Raji (cell line): ENCODE measurements around the gene CIDEC.

Experiments used
- POLR2A ChIP-seq: IDR thresholded peaks from 2 replicates; pipeline ENCODE4 v1.6.1; 2011; ENCODE audit warnings: low read depth, low read length, control low read depth; ENCODE audit not compliant: insufficient read depth

The CIDEC gene

DNA sequence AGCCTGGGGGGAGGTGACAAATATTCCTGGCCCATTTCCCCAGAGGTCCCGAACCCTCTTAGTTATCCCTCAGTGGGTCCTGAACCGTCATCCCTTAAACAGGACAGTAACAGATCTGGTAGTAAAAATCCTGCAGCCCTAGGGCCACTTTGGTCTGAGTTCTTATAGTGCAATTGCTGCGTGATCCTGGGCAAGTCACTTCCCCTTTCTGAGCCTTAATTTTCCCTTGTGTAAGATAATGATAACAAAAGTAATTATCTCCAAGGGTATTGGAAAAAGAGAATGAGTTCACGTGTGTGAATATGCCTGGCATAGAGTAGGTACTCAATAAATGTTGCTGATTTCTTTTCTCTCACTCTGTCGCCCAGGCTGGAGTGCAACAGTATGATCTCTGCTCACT is 7.4 kb upstream of the CIDEC start:
- no peak for TF ChIP-seq POLR2A

DNA sequence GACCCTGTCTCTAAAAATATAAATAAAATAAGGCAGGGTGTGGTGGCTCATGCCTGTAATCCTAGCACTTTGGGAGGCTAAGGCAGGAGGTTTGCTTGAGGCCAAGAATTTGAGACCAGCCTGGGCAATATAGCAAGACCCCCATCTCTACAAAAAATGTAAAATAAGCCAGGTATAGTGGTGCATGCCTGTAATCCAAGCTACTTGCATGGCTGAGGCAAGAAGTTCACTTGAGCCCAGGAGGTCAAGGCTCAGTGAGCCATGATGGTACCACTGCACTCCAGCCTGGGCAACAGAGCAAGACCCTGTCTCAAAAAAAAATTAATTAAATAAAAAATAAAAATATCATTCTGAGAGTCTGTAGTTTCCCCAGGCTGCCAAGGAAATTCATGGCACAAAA is 6.3 kb upstream of the CIDEC start:
- TF ChIP-seq POLR2A: no peak

GRCh38 chr3:9884555-9885165 is 4.6 kb upstream of the CIDEC start:
- TF ChIP-seq POLR2A: no peak

DNA sequence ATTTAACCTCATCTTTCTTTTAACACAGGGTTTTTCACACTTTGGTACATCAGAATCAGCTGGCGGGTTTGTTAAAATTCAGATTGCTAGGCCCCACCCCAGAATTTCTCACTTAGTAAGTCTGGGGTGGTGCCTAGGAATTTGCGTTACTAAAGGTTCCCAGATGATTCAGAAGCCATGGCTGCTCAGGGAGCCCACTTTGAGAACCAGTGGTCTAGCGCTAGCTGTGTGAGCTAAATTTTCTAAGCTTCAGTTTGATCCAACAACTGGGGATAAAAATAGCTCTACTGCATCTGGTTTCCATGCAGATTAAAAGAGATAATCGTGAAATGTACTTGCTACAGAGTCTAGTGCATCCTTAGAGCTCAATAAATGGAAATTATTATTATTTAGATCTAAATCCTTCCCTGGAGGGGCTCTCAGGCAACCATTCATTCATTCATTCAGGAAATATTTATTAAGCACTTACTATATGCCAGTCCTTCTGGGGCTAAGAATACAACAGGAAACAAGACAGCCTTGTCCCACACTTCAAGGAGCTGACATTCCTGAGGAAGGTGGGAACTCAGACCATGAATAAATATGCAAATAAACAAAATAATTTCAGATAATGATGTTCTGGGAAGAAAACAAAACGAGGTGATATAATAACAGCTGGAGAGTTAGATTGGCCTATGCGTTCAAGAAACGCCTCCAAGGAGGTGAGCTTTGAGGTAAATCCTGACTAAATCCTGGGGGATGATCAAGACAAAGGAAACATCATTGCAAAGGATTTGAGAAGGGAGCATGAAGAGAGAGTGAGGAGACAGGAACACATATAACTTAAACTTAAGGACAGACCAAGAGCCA is 3.9 kb upstream of the CIDEC start:
- no peak for TF ChIP-seq POLR2A

GRCh38 chr3:9881441-9881840 is 1.4 kb upstream of the CIDEC start:
- no peak for TF ChIP-seq POLR2A

DNA sequence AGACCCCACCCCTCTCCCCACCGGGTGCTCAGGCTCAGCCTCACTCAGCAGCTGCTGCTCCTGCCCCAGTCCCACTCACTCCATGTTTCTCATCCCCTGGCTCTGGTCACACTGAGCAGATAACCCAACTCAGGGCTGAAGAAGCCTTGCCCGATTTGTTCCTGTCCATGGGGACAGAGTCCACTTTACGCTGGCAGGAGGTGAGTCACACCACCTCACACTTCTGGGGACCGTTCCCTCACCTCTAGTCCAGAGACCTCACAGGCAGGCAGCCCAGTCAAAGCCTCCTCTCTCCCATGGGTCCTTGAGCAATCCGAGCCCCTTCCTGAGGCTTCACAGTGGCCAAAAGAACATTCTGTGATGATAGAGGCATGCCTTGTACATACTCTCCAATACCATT is 1.4 kb downstream of the CIDEC start:
- no peak for TF ChIP-seq POLR2A

DNA sequence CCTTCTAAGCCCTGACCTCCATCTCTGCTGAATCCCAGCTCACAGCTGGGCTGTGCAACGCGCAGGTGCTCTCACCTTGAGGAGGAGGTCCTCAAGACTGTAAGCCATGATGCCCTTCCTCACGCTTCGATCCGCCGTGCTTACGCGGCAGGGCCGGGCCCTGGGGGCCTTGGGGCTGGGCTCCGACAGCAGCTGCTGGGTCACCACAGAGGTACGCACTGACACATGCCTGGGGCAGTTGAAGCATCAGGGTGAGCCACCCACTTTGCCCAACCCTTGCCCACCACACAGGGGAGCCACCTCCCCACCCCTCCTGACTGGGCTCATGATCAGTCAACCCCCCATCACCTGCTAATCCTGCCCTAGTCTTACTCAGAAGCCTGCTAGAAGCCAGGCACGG is 3.1 kb downstream of the CIDEC start:
- TF ChIP-seq POLR2A: no peak

DNA sequence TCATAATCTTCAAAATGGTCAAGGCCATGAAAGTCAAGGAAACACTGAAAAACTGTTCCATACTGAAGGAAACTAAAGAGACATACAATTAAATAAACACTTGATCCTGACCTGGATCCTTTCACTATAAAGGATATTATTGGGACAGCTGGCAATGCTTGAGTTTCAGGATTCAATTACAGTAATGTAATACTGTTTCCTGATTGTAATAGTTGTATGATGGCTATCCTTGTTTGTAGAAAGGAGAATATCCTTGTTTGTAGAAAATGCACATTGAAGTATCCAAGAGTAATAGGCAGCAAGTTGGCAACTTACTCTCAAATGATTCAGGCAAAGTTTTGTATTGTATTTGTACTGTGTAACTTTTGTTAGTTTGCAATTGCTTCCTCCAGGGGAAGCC is 4.6 kb downstream of the CIDEC start:
- TF ChIP-seq POLR2A: no peak

DNA sequence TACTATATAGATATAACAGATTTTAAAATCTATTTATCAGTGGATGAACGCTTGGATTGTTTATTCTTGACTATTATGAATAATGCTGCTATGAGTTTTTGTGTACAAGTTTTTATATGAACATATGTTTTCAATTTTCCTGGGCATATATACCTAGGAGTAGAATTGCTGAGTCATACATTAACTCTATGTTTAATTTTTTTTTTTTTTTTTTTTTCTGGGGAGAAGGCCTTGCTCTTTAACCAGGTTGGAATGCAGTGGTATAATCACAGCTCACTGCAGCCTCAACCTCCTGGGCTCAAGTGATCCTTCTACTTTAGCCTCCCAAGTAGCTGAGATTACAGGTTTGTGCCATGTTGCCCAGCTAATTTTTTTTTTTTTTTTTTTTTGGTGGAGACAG is 9.1 kb downstream of the CIDEC start:
- no peak for TF ChIP-seq POLR2A

GRCh38 chr3:9869955-9870354 is 10.1 kb downstream of the CIDEC start:
- no peak for TF ChIP-seq POLR2A

DNA sequence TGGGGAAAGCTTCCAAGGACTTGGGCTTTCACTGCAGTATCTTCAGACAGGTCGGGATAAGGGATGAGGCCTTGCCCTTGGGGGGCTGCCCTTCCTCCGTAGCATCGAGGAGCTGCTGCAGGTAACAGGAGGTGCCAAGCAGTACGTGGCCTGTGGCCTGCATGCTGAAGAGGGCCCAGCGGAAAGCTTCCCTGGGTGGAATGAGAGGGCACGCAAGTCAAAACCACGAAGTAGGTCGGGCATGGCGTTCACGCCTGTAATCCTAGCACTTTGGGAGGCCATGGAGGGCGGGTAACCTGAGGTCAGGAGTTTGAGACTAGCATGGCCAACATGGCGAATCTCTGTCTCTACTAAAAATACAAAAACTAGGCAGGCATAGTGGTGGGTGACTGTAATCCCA is 12.9 kb downstream of the CIDEC start:
- no peak for TF ChIP-seq POLR2A

GRCh38 chr3:9866639-9867038 is 13.4 kb downstream of the CIDEC start:
- no peak for TF ChIP-seq POLR2A

GRCh38 chr3:9864200-9864927 is 15.7 kb downstream of the CIDEC start:
- no peak for TF ChIP-seq POLR2A

DNA sequence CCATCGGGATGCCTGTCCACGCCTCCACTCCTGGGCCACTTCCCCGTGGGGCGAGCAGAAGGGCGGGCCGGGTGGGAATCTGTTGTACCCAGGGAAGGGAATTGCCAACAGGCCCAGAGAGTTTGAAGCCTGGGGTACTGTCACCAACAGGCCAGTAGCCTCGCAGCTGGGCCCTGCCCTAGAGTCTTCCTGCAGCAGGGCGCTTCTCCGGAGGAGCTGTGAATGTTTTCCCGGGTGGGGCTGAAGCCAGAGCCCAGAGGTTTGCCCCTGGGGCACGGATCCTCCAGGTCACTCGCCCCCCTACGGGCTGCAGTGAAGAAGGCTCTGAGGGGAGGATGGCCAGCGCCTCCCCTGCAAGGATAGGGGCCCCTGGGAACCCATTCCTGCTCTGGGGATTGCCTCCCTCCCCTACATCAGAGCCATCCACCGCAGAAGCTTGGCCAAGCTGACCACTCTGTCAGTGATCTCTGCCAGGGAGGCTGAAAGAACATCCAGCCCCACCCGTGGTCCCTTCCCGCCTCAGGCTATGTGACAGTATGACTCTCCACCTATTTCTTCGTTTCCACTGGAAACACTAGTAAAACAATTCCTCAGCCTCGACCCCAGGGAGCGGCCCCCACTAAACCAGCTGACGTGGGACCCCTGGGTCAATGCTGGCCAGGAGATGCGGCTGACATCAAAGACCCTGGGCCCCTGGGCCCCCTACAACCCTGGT is 16.8 kb downstream of the CIDEC start:
- TF ChIP-seq POLR2A: no peak

DNA sequence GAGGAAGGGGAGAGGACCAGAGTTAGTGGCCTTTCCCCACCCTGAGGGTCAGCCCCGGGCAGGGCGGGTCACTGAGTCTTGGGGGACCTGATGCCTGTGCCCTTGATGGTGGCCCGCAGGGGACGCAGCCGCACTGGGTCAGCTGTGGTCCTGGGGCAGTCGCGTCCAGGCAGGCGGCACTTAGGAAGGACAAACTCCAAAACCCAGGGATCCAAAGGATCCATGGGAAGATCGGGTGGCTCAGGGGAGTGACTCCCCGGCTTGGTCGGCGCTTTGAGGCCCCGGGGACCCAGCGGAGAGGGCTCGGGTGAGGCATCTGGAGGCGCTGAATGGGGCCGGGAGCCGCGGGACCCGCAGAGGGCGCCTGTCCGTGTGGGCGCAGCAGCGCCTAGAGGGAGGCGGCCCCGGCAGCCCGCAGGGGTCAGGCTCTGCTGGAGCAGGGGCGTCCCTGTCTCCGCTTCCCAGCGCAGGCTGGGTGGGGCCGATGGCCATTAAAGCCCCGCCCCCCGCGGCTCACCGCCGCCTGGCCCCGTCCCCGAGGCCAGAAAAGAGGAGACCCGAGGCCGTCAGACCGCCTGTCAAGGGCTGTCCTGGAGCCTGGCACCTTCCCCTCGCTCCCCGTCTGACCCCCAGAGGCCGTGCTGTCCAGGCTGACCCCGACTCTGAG is 17.5 kb downstream of the CIDEC start:
- no peak for TF ChIP-seq POLR2A
